Measurements from ENCODE around the gene PCBP3.
"Not testable (repeated sequence)": the region's sequence is repeated elsewhere in the genome, so short reads cannot be mapped to it uniquely, and the experiment has no call there.

The PCBP3 gene

GRCh38 chr21:45613881-45614280 lies 29.6 kb upstream of the PCBP3 start:
- no peak for DNase-seq

- peak; percentile 88 to 89 for DNase-seq
Observed at GRCh38 chr21:45615145-45615711, 28.3 kb upstream of the PCBP3 start.

GRCh38 chr21:45617021-45617921 lies 26.3 kb upstream of the PCBP3 start:
- no peak for DNase-seq

- no peak for DNase-seq
Observed at GRCh38 chr21:45618287-45618686, 25.2 kb upstream of the PCBP3 start.

GRCh38 chr21:45618846-45619485 lies 24.6 kb upstream of the PCBP3 start:
- no peak for DNase-seq

GRCh38 chr21:45620201-45620923 lies 23.2 kb upstream of the PCBP3 start:
- no peak for DNase-seq

- DNase-seq: not testable (repeated sequence)
Observed at GRCh38 chr21:45621435-45622331, 21.8 kb upstream of the PCBP3 start.

GRCh38 chr21:45622416-45623097 lies 21.0 kb upstream of the PCBP3 start:
- no peak for DNase-seq

GRCh38 chr21:45623436-45623835 lies 20.1 kb upstream of the PCBP3 start:
- no peak for DNase-seq

GRCh38 chr21:45626127-45626526 lies 17.4 kb upstream of the PCBP3 start:
- not testable (repeated sequence) for DNase-seq

GRCh38 chr21:45629046-45629981 lies 14.2 kb upstream of the PCBP3 start:
- no peak for DNase-seq

- DNase-seq: no peak
Observed at GRCh38 chr21:45630066-45630694, 13.3 kb upstream of the PCBP3 start.

GRCh38 chr21:45630876-45631275 lies 12.6 kb upstream of the PCBP3 start:
- no peak for DNase-seq

GRCh38 chr21:45631540-45631939 lies 12.0 kb upstream of the PCBP3 start:
- no peak for DNase-seq

- no peak for DNase-seq
Observed at GRCh38 chr21:45632160-45632559, 11.4 kb upstream of the PCBP3 start.

GRCh38 chr21:45632637-45633251 lies 10.8 kb upstream of the PCBP3 start:
- DNase-seq: no peak

- DNase-seq: no peak
Observed at GRCh38 chr21:45634511-45635183, 8.9 kb upstream of the PCBP3 start.

GRCh38 chr21:45635271-45636151 lies 8.0 kb upstream of the PCBP3 start:
- DNase-seq: no peak
